HG03066 (cell line): ENCODE results near the gene RGS11.

ENCODE experiments used
- ATAC-seq: cut with Tn5 transposase; IDR thresholded peaks from one replicate; pipeline ENCODE4 v1.9.1; 2021; ENCODE audit warnings: low read depth; ENCODE audit not compliant: unreplicated experiment

The RGS11 gene

DNA sequence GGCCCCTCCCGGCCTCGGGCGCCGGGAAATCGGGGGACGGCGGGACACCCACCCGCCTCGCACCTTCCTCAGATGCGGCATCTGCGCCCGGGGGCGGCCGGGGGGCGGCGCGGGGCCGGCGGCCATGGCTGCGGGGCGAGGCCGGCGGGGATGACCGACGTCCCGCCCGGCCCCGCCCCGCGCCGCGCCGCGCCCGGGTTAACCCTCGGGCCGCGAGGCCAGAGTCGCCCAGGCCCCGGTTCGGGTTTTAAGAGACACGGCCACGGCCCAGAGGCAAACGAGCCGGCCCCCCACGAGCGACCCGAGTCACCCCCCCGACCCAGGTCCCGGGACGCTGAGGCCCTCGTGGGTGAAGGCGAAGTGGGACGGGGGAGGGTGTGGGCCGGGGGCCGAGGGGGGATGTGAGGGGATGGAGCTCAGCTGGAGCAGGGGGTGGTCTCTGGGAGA lies at the start of gene RGS11:
RGS11 (minus strand) TSS at position 159 of the 447 bp plus-strand sequence; CDS start at position 126, 33 bp downstream.
- no peak for ATAC-seq

- ATAC-seq, result no peak
Measured at GRCh38 chr16:324451-325334, 48.9 kb upstream of the RGS11 start.

GRCh38 chr16:324201-324450 lies 48.4 kb upstream of the RGS11 start:
- no peak for ATAC-seq

DNA sequence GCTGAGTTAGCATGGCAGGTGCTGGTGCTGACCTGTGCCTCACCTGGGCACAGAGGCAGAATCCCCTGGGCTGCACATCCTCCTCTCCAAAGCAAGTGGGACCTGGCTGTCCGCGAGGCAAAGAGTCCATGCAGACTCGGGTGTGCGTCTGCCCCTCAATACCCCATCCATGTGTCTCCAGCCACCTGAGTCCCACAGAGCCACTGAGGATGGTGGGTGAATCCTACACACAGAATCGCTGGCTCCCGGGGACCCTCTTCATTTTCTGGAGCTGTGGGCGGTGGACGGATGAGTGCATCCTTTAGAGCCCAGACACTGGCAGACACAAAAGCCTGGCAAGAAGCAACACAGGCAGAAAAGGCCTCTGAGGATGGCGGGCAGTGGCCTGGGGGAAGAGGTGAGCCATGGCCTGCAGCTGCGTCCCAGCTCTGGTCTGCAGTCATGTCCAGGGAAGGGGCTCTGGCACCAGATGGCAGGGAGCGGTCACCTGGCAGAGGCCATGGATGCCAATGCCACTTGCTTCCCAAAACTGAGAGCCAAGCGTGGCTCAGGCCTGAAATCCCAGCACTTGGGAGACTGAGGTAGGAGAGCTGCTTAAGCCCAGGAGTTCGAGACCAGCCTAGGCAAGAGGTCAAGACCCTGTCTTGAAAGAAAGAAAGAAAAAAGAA lies 46.9 kb upstream of the RGS11 start:
- no peak for ATAC-seq

GRCh38 chr16:321532-321931 lies 45.8 kb upstream of the RGS11 start:
- ATAC-seq, result no peak

DNA sequence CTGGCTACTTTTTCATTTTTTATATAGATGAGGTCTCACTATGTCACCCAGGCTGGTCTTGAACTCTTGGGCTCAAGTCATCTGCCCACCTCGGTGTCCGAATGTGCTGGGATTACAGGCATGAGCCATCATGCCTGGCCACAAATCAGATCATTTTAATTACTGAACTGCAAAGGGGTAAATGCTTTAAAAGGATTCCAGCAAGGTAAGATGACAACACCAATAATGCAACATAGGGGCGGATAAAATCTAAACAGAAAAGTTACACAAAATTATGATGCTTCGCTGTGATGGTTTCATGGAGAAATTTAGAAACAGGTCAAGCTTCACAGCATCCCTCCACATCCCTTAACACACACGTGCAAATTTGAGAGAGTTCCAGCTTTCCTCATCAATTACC lies 44.5 kb upstream of the RGS11 start:
- ATAC-seq, result no peak

GRCh38 chr16:318628-319027 lies 42.9 kb upstream of the RGS11 start:
- ATAC-seq, result no peak

GRCh38 chr16:317583-317982 lies 41.8 kb upstream of the RGS11 start:
- ATAC-seq, result no peak

DNA sequence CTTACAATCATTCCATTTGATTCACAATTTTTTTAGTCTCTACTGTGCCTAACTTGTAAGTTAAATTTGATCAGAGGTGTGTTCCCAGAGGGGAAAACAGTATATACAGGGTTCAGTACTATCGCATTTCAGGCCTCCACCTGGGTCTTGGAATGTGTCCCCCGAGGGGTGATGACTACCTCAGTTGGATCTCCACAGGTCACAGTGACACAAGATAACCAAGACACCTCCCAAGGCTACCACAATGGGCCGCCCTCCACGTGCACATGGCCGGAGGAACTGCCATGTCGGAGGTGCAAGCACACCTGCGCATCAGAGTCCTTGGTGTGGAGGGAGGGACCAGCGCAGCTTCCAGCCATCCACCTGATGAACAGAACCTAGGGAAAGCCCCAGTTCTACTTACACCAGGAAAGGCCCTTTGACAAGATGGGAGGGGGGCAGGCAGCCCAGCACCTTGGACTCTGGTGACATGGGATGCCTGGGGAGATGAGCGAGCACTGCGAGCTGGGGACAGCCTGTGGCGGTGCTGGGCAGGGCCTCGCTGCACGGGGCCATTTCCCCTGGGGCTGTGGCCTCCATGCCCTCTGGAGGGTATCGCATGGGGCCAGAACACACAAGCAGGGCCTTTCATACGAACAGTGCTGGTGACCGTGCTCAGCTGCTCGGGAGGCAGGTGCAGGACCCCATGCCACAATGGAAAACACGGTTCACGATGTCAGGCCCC lies 41.2 kb upstream of the RGS11 start:
- no peak for ATAC-seq

GRCh38 chr16:314795-315299 lies 39.1 kb upstream of the RGS11 start:
- no peak for ATAC-seq

GRCh38 chr16:314351-314750 lies 38.6 kb upstream of the RGS11 start:
- no peak for ATAC-seq

DNA sequence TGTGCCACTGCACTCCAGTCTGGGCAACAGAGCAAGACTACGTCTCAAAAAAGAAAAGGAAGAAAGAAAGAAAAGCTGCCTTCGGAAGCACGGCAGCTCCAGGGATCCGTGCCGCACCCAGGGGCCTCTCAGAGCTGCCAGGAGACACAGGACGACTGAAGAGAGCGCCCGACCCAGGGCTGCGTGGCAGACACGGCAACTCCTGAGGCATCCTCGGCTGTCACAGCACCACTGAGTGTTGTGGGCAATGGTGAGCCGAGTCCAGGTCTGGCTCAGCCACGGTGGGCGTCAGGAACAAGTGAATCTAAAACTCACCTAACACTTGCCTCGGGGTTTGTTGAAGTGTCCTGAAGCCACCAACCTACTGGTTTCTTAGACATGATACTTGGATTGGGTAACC lies 36.0 kb upstream of the RGS11 start:
- no peak for ATAC-seq

DNA sequence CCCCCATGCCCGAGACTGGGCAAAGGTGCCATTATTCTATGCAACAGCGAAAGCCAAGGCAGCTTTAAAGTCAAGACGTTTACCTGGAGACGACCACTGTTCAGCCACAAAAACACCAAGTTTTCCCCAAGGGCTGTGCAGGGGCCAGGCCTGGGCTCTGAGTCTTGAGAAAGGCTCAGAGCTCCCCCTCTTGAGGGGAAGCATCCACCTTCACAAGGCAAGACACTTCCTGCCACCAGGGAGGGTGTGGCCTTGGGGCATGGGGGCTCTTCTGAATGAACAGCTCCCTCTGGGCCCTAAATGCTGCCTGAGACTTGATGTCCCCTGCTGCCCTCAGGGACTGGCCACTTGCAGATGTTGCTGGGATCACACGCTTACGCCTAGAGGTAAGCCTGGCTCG lies 33.7 kb upstream of the RGS11 start:
- no peak for ATAC-seq

- no peak for ATAC-seq
Measured at GRCh38 chr16:307691-308312, 32.1 kb upstream of the RGS11 start.

- no peak for ATAC-seq
Measured at GRCh38 chr16:306911-307370, 31.2 kb upstream of the RGS11 start.

GRCh38 chr16:305916-306626 lies 30.3 kb upstream of the RGS11 start:
- no peak for ATAC-seq

GRCh38 chr16:303760-304505 lies 28.2 kb upstream of the RGS11 start:
- ATAC-seq, result no peak

GRCh38 chr16:301950-302349 lies 26.2 kb upstream of the RGS11 start:
- ATAC-seq, result no peak

DNA sequence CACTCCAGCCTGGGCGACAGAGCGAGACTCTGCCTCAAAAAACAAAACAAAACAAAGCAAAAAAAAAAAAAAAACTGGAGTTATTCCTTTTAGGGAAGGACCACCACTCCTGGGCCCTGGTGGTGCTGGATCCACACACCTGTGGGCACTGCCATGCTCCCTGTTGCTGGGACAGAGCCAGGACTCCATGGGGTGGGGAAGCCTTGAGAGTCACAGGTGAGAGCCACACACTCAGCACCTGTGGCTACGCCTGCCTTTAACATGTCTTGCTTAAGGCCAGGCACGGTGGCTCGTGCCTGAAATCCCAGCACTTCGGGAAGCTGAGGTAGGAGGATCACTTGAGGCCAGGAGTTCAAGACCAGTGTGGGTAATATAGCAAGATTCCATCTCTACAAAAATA lies 25.5 kb upstream of the RGS11 start:
- ATAC-seq, result no peak
